ENCODE results near the gene PTPRB.

The PTPRB gene

DNA sequence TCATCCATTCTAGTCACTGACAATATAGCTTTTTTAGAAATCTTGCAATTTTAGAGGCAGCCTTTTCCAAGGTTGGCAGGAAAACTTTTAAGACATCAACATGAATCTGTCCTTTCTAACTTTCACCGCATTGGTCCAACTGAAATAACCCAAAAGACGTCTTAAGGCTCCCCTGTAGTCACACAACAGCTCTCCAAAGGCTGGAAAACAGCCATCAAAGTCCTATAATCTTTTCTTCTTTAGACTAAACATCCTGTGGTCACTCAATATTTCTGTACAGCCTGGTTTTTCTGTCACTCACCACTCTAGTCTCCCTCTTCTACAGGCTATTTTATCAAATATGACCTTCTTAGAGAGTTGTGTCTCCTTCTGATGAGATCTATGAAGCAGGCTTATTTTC is 4.5 kb upstream of the PTPRB start:
- DNase-seq, result no peak

DNA sequence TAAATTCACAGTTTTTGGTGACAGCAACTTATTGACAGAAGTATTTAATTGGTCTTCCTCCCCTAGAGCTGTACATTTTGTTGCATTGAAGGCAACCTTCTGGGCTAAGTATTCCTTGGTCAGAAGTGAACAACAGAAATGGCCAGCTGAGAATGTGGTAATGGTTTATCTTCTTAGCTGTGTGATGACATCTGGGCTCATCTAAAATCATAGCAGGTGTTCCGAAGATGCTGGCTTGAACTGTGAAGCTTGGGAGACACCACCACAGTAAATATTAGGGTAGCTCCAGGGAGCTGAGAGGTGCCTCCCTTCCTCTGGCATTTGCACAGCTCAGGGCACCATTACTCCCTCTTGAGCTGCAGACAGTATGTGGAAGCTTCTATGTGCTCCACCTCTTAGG is 3.7 kb upstream of the PTPRB start:
- no peak for DNase-seq

DNA sequence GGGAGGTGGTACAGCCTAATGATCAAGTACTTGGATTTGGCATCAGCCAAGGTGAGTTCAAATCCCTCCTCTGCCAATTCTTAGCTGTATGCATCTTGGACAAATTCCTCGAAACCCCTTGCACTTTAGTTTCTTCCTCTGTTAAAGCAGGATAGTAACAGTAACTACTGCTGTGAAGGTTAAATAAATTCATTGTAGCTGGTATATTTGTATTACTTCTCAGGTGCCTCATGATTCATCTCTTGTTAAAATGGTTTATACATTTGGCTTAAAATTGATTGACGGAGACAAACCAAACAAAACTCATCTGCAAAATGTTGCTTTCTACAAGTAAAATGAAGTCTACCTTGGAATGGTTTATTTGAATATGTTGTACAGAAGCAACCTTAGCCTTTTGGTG is 2.3 kb upstream of the PTPRB start:
- DNase-seq, result no peak

DNA sequence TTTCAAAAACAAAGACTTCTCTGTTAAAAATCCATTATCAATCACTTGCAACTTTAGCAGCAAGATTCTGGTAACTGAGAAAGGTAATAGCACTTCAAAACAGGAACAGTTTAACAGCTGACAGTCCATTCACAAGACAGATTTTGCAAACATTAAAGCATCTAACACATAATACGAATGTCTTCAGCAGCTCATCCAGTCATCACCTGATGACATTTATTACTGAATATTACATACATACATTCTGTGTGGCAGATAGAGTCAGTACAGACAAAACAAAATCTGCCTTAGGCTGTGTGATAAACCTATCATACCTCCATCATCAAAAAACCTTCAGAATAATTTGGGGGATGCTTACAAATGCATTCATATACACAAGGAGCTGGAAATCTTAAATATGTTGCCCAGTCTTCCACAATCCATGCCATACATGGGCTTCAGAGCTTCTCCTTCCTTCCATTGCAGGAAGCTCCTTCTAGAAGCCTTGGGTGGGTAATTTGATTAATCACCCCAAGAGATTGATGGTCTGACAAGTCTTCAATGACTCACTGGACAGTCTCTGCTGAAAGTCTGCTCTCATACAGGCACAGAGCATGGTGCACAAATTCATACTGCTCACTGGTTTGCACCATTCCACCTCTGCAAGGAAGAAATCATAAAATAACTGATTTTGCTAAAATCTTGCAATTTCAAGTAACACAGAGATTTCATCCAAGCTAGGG is 1.6 kb upstream of the PTPRB start:
- no peak for DNase-seq

DNA sequence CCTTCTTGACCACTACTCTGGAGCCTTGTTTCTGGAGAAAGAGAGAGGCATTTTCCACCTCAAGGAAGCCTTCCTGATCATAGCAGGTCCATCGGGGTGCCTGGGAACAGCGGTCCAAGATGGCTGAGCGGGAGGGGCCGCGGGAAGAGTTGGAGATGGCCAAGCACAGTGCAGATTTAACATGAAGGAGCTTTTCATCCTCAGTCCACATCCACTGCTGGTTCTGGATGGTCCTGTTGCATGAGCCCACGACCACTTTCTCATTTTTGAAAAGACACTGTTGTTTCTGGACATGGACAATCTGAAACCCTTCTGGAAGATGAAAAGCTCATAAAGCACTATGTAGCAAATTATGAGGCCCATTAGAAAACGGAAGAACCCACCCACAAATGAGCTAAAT is 1.5 kb downstream of the PTPRB start:
- no peak for DNase-seq

DNA sequence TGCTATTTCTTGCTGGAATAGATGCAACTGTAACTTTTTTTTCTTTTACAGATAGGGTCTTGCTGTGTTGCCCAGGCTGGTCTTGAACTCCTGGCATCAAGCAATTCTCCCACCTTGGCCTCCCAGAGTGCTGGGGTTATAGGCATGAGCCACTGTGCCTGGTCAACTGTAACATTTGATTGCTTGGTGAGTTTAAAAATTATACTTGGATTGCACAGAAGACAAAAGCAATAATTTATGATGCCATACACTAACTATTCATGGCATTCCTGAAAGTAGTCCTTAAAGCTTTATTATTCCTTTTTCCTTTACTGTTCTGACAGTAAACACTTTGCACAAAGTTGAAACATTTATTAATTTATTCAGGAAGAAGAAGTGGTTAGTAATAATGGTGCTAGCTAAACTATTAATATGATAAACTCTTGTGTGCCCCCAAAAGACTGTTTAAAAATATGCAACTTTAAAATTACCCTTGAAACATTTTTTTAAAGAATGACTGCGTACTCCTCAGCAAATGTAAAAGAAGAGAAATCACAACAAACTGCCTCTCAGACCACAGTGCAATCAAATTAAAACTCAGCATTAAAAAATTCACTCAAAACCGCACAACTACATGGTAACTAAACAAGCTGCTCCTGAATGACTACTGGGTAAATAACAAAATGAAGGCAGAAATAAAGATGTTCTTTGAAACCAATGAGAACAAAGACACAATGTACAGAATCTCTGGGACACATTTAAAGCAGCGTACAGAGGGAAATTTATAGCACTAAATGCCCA is 8.3 kb downstream of the PTPRB start:
- no peak for DNase-seq

DNA sequence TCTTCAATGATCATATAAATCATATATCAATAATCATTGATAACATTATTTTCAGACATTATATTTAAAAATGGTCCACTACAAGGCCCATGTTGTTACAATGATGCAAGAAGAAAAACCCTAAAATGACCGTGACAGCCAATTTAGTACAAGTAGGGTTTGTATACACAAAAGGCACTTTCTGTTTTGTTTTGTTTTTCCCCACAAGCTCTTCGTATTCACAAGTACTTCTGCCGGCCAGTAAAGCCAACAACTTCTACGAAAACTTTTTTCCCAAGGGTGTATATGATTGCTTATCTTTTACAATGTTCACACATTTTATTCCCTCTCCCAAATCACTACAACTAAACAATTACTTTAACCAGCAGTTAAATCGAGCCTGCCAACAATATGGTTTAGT is 9.6 kb downstream of the PTPRB start:
- DNase-seq, result no peak

DNA sequence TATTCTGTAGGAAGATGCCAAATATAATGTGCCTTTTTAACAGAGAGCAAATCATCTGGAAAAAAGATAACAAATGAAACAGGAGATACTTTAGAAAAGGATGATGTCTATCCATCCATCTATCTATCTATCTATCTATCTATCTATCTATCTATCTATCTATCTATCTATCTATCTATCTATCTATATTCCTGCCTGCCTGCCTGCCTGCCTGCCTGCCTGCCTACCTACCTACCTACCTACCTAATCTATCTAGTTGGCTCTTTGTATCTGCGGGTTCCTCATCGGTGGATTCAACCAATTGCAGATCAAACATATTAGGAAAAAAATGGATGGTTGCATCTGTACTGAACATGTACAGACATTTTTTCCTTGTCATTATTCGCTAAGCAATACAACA is 11.0 kb downstream of the PTPRB start:
- no peak for DNase-seq

DNA sequence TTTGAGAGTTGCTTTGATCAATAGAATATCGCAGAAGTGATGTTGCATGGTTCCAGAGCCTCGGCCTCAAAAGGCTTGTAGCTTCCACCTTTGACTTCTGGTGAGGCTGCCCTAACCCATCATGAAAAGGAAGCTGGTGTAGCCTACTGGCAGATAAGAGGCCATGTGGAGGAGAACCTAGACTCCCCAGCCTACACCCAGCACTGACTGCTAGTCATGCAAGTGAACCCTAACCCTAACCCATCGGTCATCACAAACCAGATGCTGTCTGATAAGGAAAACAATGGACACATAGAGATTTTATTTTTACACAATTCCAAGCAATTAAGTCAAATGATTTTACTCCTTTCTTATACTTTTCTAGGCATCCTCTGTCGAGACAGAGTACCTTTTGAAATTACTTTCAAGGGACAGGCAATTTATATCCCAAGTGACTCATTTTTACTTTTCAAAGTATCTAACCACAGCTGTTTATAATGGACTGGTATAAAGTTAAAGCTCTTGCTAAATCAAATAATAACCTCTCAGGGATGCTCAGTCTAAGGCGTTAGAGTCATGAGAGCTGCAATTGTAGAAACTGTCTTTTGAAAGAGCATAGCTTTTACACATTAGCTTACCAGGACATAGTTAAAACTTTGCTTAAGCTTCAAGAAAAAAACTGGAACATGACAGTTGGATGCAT is 17.6 kb downstream of the PTPRB start:
- no peak for DNase-seq

DNA sequence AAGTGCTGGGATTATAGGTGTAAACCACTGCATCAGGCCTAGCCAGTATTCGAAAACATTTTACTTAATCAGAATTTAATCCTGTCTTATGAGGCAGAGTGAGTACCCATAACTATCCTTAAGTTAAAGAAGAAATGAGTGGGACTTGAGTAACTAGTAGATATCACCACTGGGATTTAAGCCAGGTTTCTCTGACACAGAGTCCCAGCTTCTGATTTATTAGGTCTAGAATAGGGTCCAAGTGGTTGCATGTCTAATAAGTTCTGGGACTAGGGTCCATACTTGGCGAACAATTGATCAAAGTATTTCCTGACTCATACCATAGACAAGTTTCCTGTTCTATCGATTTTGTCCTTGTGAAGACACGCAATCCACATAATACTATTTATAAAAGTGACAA is 18.9 kb downstream of the PTPRB start:
- DNase-seq, result no peak

DNA sequence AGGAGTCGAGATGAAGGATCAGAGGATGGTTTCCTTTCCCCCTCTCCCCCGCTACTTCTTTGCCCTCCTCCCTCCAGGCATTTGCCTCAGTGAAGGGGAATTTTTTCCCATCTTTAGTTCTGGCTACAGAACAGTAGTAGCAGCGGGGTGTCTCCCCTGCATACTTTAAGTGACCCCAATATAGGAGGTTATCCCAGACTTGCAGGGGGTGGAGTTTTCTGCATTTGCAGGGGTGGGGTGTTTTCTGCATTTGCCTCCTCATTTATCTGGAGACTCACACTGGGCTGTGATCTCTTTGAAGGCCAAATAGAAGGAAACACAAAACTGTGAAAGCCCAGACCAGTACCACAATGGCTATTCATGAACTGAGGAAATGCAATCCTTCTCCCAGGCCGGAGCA is 19.8 kb downstream of the PTPRB start:
- no peak for DNase-seq

DNA sequence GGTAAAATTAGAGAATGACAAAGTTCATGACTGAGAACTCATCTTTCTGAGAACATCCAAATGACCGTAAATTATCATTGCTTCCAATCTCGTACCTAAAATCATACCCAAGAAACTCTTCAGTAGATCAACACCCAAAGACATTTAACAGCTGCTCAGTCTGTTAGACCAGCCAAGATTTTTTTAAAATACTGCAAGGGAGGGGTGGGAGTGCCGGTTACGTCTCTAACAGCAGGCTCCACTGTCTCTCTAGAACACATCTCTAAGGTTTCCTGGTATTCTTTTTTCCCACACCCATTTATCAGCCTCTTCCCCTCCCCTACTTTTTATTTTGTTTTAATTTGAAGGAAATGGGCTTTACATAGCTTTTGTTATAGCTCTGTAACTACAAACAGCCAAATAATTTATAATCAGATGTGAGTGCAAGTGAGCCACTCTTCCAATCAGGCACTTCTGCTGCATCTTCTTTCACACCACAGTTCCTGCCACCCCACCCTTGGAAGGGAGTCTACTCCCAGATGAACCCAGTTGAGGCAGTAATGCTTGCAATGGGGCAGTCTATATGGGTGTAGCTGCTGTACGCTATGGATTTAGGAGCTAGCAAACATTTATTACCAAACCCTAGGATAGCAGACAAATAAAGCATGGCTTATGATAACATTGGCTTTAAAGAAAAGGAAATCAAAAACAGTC is 21.9 kb downstream of the PTPRB start:
- DNase-seq, result no peak

DNA sequence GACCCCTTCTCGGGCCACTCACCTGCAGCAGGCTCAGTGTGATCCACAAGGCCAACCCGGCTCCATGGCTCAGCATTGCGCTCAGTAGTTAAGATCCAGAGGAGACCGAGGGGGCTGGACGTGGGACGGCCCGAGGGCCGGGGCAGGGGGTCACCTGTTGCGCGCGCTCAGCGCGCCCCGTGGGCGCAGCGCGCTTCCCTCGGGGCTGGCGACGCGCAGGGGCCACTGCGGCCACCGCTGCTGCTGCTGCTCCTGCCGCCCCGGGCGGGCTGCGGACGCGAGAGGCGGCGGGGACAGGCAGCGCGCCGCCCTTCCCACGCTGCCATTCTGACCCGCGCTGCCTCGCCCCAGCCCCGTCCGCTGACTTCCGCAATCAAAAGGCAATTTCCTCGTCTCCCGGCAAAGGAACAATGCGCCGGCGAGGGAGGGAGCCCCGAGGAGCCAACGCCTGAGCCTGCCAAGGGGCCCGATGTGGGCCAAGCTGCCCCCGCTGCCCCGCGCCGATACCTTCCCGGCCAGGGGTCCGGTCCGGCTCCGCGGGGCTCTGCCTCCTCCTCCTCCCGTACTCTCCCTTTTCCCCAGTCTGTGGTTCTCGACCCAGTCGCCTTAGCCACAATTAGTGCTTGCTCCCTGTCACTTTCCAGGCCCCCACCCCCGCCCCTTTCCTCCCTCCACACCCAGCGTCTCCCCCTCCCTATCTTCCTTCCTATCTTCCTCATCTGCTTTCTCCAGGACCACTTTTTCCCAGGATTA is 27.3 kb downstream of the PTPRB start:
- DNase-seq, result peak; percentile 53

DNA sequence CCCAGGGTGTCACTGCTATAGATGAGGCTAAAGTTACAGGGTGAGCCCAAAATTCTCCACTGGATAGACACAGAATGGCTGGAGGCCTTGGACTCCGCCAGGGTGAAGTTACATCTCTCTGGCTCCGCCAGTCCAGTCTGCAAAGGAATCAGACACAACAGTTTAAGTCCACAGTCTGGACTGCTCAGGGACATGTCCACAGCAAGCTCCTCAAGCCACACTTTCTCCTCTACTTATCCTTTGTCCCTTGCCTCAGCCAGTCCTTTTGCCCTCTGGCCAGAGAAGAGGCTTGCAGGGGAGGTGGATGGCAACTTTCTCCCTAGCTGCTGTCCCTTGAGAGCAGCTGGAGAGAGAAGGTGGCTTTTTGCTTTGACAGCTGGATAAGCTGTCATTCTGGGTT is 28.0 kb downstream of the PTPRB start:
- DNase-seq, result no peak

DNA sequence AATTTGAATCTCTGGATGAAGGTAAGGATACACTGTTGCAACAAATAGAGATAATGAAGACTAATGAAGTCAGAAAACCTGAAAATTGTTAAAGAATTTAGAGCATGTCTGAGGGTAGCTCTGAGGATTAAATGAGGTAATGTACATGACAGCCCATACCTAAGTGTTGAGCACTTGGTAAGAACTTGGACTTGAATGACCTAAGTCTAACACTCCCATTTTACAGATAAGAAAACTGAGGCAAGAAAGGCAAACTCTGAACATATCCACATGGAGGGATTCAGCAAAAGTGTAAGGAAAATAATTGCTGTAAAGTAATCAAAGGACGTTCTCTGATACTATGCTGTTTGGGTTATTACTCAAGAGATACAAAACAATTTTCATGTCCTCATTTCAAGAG is 29.0 kb downstream of the PTPRB start:
- no peak for DNase-seq

DNA sequence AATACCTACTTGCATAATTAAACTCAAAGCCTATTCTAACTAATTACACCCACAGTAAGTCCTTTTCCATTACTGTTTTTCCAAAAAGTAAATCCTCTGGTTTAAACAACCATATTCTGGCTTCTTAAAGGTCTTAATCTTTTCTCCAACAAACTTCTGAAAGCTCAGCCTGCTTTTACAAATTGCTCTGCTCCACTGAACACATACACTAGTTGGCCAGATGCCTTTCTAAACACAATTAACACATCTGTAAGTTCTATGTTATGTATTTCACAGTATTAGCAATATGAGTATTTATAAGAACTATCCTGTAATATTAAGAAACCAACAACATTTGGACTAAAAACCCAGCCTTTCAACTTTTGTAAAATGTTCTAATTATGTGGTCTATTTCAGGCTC is 30.1 kb downstream of the PTPRB start:
- no peak for DNase-seq

DNA sequence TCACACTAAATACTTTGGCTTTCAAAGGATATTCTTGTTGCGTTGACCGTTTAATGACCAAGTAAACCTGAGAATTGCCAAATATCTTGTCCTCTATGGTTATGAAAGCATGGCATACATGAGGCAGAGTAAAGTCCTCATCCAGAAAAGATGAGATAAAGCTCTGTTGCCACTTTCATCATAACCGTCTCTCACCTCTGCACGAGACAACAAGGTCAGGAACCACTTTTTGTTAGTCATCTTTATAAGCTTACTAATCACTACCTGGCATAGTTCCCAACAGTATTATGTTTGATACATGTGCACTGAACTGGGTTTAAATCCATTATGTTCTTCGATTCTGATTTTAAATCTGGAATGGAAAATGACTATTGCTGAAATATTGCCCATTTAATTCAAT is 31.3 kb downstream of the PTPRB start:
- DNase-seq, result no peak

DNA sequence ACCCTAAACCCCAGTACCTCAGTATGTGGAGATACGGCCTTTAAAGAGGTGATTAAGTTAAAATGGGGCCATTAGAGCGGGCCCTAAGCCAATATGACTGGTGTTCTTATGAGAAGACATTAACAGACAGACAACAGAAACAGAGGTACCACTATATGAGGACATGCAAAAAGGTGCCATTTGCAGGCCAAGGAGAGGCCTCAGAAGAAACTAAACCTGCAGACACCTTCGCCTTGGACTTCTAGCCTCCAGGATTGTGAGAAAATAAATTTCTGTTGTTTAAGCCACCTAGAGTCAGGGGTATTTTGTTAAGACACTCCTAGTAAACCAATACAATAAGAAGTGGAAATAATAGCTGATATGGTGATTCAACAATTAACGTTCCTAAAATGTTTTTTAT is 32.6 kb downstream of the PTPRB start:
- no peak for DNase-seq

DNA sequence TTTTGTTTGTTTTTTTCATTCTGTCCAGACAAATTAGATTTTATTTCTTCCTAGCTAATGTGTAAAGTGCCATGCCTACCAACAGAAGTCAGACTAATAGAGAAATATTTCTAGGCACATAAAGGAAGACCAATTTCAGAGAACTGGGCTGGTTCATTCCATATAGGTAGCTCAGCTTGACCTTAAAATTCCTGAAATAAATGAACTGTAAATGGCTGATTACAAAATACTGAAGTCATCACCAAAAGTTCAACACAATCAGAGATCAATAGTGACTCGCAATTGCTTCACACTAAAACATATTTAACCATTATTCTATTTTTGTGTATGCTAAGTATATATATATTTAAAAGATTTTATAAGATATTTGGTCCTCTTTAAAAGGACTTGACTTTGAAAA is 34.2 kb downstream of the PTPRB start:
- no peak for DNase-seq

DNA sequence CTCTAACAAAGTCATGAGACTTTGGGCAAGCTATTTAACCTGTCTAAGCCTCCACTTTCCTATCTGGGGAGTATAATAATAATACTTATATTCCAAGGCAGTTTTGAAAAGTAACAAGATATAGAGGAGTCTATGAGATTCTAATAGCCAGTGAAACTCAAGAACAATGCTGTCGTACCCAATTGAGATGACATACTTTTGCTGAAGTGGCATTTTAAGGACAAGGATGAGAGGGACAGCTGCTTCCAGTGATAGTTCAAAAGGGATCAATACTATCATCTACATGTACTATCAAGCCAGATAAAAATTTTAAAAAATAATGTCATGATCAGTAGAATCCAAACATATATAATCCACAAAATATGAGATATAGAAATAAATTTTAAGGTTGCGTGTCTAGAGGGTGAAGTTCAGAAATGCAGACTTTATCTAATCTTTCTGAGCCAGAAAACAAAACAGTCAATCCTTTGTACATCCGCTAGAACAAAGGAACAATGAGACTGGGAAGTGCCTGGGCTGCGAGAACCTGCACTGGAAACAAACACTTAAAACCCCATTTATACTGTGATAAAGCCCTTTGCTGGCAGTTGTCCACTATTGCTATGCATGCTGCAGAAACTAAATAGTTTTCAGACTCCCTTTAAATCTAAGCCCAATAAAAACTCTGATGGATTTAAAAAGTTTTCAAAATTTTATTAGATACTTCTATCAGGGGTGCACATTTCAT is 38.6 kb downstream of the PTPRB start:
- no peak for DNase-seq

DNA sequence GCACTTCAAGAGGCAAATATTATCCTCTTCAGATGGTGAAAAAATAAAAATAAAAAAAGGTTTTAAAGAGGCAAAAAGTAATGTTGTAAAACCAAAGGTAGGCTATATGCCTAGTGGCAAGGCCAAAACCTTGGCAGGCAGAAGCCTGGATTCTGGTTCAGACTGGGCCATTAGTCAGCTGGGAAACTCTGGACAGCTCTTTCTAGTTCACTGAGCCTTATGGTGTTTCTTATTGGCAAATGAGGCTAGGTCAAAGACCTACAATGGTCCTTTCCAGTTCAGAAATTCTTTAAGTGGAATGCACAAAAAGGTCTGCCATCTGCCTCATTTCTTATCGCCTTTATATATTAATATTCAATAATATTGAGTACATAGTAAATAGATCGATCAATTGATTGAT is 44.6 kb downstream of the PTPRB start:
- no peak for DNase-seq

Data from femur (tissue), 1 donor.